Right lobe of liver (tissue), 6 donors: ENCODE data around the gene PRR29. TPM values are rescaled to one million over a fixed set of nuclear protein-coding genes. Genes with fewer than 3 reads are reported as not detected.

Source experiments
- ATAC-seq, 4 donors: fragments of 200-7000 bp; cut with Tn5 transposase; one replicate each; pipeline ENCODE4 v1.9.1; 2020; ENCODE audit warnings: mild to moderate bottlenecking in 4 of 4, moderate library complexity in 4 of 4
- DNase-seq, 3 donors: peaks; one replicate each; pipeline ENCODE4 v3.0.0-alpha.2; 2020
- H3K27ac ChIP-seq, 3 donors: fragments of 200-600 bp; one replicate each; pipeline ENCODE4 v1.8.0; 2022
- H3K27me3 ChIP-seq, 2 donors: fragments of 200-600 bp; one replicate each; pipeline ENCODE4 v1.8.0; 2022
- H3K36me3 ChIP-seq, 4 donors: fragments of 200-600 bp; sonication (generic) in 1 of 4; one replicate each; pipeline versions ENCODE4 v1.5.1 to v1.8.0; 2017 to 2022; ENCODE audit warnings: control low read depth in 1 of 4
- H3K4me1 ChIP-seq, 4 donors: fragments of 200-600 bp; sonication (generic) in 1 of 4; one replicate each; pipeline versions ENCODE4 v1.5.1 to v1.8.0; 2017 to 2022; ENCODE audit warnings: control low read depth in 1 of 4
- H3K4me3 ChIP-seq, 3 donors: fragments of 200-600 bp; one replicate each; pipeline ENCODE4 v1.8.0; 2022
- H3K9me3 ChIP-seq, 4 donors: fragments of 200-600 bp; sonication (generic) in 1 of 4; one replicate each; pipeline versions ENCODE4 v1.5.1 to v1.8.0; 2017 to 2022; ENCODE audit warnings: control low read depth in 1 of 4
- POLR2A ChIP-seq: fragments of 450-650 bp; IDR thresholded peaks from one replicate; pipeline ENCODE4 v1.6.1; 2017; ENCODE audit warnings: antibody characterized with exemption, mild to moderate bottlenecking
- WGBS: methylation state at CpG from one replicate; pipeline ENCODE4 v1.1.6; 2018; ENCODE audit warnings: low coverage, low lambda C conversion rate; ENCODE audit not compliant: insufficient coverage; ENCODE audit errors: missing lambda C conversion rate; 5-methylcytosine and 5-hydroxymethylcytosine counted together
- intact Hi-C, 2 donors: fragments of 100-400 bp; cut with DNase I; formaldehyde crosslinking; loops; one replicate each; pipeline versions ENCODE4 v1.11.2 to v1.14.1; 2022
- total RNA-seq, 6 experiments: library from RNA; depleted of rRNA in 2 of 6; stranded (reverse); fragments of >200 nt in 2 of 6; fragmentation: NEBNext Ultra II Directional in 3 of 6; extraction: Animal tissue kit (Norgen Biotek cat#: 25700) in 3 of 6; gene quantifications; one replicate each; pipeline versions ENCODE4 v1.1.0 to v1.2.4, GENCODE V29; 2016 to 2023
- TF ChIP-seq, protein P1 (sequence below), 4 donors: fragments of 200-600 bp in 3 of 4; fragments of 450-650 bp in 1 of 4; IDR thresholded peaks; one replicate each; pipeline versions ENCODE4 v1.5.1 to v1.8.0; 2016 to 2022; ENCODE audit warnings: antibody characterized with exemption in 4 of 4, mild to moderate bottlenecking in 2 of 4
- donor health status: DM: no; HTN: yes; CAD: no.
- donor health status: DM: no; HTN: no; CAD: no.
- donor health status: DM: no; HTN: no; CAD: no.
- donor health status: DM: no; HTN: yes; CAD: no.
- donor health status: DM: no; HTN: yes; CAD: no.

PRR29 gene
- total RNA-seq, 6 experiments from 2014 or later, result 0.07 to 0.33 (median 0.12) TPM; not detected in 3

DNA sequence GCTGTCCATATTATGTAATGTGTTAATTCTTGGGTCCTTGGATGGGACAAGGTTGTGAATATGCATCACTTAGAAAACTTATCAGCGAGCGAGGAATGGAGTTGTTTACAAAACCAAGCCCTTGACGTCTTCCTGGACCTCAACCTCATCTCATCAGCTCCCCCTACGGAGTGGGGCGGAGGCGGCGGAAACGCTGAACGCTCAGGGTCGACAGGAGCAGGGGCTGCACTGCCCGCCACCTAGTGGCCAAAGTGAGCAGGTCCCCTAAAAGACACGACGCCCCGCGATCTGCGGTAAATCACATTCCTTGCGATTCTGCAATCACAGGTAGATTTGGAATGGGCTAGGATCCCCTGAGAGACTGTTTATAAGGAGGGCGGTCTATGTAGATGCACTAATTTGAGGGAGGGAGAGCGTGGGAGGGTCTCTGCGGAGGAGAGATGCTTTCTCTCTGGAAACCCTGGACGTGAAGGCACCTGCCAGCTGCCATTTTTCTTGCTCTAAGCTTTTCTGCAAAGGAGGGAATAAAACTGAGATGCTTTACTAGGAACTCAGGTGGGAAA, 27.7 kb downstream of the PRR29 start:
- Histone ChIP-seq H3K36me3 (no peaks in the 10 kb centered on the region), H3K27me3 (no peaks in the 10 kb centered on the region), H3K9me3 (no peaks in the 10 kb centered on the region), H3K4me3 (no peak overlapping the region), H3K4me1 (peaks cover 0 to 4% (median 0%) of the 10 kb centered on the region in 4 donors), H3K27ac (peak overlapping the region in 1 of 3 donors; percentile 6)
- TF ChIP-seq, protein P1, sequence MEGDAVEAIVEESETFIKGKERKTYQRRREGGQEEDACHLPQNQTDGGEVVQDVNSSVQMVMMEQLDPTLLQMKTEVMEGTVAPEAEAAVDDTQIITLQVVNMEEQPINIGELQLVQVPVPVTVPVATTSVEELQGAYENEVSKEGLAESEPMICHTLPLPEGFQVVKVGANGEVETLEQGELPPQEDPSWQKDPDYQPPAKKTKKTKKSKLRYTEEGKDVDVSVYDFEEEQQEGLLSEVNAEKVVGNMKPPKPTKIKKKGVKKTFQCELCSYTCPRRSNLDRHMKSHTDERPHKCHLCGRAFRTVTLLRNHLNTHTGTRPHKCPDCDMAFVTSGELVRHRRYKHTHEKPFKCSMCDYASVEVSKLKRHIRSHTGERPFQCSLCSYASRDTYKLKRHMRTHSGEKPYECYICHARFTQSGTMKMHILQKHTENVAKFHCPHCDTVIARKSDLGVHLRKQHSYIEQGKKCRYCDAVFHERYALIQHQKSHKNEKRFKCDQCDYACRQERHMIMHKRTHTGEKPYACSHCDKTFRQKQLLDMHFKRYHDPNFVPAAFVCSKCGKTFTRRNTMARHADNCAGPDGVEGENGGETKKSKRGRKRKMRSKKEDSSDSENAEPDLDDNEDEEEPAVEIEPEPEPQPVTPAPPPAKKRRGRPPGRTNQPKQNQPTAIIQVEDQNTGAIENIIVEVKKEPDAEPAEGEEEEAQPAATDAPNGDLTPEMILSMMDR (IDR thresholded peaks at IDR 0.05), result peak; percentile 77 to 92 (median 84)
- TF ChIP-seq POLR2A, result no peak
- WGBS, result under 1% methylated on average over 11 of the region's 21 CpGs
- intact Hi-C loops, result loop anchor here in 1 of 2 donors (5.0 kb wide), 2 partner anchors 106 to 114 kb away; partner anchors contain the start of genes CSHL1 and ERN1
- peak; percentile 69 to 84 (median 81) for DNase-seq
- peak; percentile 82 to 90 (median 86) for ATAC-seq

DNA sequence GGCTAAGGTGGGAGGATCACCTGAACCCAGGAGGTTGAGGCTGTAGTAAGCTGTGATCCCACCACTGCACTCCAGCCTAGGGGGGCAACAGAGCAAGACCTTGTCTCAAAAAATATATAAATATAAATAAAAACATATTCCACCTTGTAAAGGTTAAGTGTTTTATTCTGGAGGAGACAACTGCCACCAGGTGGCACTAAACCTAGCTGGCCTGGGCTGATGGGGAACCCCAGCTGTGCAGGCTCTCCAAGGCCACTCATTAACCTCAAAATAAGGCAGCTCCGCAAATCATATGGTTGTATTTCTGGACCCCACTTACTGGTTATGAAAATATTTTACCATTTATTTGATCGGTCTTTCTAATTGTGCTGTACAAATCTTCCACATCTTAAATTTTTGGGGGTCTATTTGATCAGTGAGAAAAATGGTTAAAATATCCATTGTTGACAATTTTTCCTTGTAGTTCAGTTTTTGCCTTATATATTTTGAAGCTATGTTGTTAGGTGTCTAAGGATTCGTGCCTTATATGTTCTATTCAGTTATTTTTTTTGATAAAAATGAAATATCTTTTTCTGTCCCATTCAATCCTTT, 30.8 kb downstream of the PRR29 start:
- peak; percentile 74 to 79 (median 78) for ATAC-seq
- H3K27ac ChIP-seq, result no peak overlapping the region
- H3K4me1 ChIP-seq, result peaks cover 0 to 4% (median 0%) of the 10 kb centered on the region in 4 donors
- H3K27me3 ChIP-seq, result no peaks in the 10 kb centered on the region
- H3K9me3 ChIP-seq, result no peaks in the 10 kb centered on the region
- peak in 2 of 3 donors; percentile 53 to 64 for DNase-seq
- WGBS, result 4% methylated on average over 3 of the region's 3 CpGs
- intact Hi-C loops, result loop anchor here in 1 of 2 donors (5.0 kb wide), 2 partner anchors 103 to 117 kb away; partner anchors contain the start of genes CSHL1 and ERN1
- H3K36me3 ChIP-seq, result no peaks in the 10 kb centered on the region
- TF ChIP-seq, protein P1 (IDR thresholded peaks at IDR 0.05), result peak; percentile 65 to 82 (median 81)
- no peak for TF ChIP-seq POLR2A
- H3K4me3 ChIP-seq, result no peak overlapping the region

DNA sequence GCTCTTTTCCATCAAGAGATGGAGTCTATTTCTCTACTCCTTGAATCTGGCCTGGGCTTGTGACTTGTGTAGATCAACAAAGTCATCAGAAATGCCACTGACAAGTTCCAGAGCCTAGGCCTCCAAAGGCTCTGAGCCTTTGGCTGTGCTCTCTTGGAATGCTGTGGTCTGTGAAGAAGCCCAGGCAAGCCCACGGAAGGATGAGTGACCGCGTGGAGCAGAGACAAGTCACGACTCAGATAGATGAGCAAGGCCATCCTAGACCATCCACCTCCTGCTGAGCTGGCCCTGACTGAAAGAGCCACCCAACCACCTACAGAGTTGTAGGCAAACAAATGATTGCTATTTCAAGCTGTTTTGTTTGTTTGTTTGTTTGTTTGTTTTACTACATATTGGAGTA, 33.9 kb downstream of the PRR29 start:
- TF ChIP-seq POLR2A, result no peak
- TF ChIP-seq, protein P1 (IDR thresholded peaks at IDR 0.05), result no peak

DNA sequence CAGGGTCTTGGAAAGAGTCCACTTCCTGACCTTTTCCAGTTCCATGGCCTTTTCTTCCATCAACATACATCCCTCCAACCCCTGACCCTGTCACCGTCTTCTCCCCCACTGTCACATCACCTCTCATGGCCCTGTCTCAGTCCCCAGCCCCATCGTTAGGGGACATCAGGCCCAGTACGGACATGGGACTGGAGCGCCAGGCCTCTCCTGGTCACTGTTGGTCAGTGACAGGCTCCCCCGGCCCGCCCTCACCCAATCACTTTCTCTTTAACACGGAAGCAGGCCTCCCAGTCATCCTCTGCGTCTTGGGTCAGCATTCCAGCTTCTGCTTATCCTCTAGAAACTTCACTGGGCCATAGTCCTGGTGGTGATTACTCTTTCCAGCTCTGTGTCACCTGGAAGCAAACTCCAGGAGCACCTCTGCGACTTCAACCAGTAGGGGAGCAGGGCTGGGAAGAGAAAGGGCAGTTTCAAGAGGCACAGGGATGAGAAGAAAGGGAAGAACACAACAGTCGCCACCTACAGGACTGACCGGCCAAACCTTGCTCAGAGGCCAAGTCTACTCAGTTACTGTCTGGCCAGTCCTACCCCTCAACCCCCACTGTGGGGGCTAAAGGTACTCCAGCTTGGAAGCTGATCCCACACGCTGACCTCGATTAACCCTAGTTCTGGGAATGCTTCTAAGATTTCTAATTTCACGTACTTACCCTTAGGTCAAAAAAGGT, 38.2 kb downstream of the PRR29 start:
- H3K27me3 ChIP-seq, result no peaks in the 10 kb centered on the region
- H3K9me3 ChIP-seq, result no peaks in the 10 kb centered on the region
- TF ChIP-seq, protein P1 (IDR thresholded peaks at IDR 0.05), result peak in 1 of 4 donors; percentile 4
- no peak for TF ChIP-seq POLR2A
- peaks cover 0 to 5% (median 0%) of the 10 kb centered on the region in 4 donors for H3K4me1 ChIP-seq
- H3K4me3 ChIP-seq, result no peak overlapping the region
- H3K27ac ChIP-seq, result no peak overlapping the region
- intact Hi-C loops, result loop anchor here in 1 of 2 donors (10.0 kb wide), 1 partner anchor 98 kb away; the partner anchor contains the start of gene ERN1
- ATAC-seq (peak in 2 of 4 donors; percentile 16 to 29), DNase-seq (peak in 1 of 3 donors; percentile 36)
- peaks cover 0 to 34% (median 3%) of the 10 kb centered on the region in 4 donors for H3K36me3 ChIP-seq
- 84% methylated on average over 8 of the region's 14 CpGs for WGBS

More for the DNA sequence above, 33.9 kb downstream of the PRR29 start:
- no CpG with 5 or more reads among the region's 4 CpGs for WGBS
- no peaks in the 10 kb centered on the region for H3K4me1 ChIP-seq
- no peak overlapping the region for H3K27ac ChIP-seq
- no peaks in the 10 kb centered on the region for H3K27me3 ChIP-seq
- no peaks in the 10 kb centered on the region for H3K9me3 ChIP-seq
- DNase-seq (peak in 1 of 3 donors; percentile 34), ATAC-seq (no peak)
- no peaks in the 10 kb centered on the region for H3K36me3 ChIP-seq
- no peak overlapping the region for H3K4me3 ChIP-seq
- intact Hi-C loops, result loop anchor here in 1 of 2 donors (10.0 kb wide), 1 partner anchor 103 kb away; the partner anchor contains the start of gene ERN1
